Measurements from ENCODE around the gene SYT5.
A peak's percentile ranks its signal among the peaks of the same experiment; 100 is the strongest.

Gene SYT5

GRCh38 chr19:55152017-55152416 is 28.1 kb downstream of the SYT5 start:
- DNase-seq (no peak), ATAC-seq (no peak)
- Mint-ChIP-seq H3K36me3 (ENCODE audit: low read depth) (peaks cover 5% of the 10 kb centered on the region), H3K4me3 (no peak overlapping the region), H3K27ac (peak overlapping the region; percentile 49), H3K27me3 (peaks cover 34% of the 10 kb centered on the region), H3K4me1 (peaks cover 19% of the 10 kb centered on the region), H3K9me3 (peaks cover 14% of the 10 kb centered on the region)

DNA sequence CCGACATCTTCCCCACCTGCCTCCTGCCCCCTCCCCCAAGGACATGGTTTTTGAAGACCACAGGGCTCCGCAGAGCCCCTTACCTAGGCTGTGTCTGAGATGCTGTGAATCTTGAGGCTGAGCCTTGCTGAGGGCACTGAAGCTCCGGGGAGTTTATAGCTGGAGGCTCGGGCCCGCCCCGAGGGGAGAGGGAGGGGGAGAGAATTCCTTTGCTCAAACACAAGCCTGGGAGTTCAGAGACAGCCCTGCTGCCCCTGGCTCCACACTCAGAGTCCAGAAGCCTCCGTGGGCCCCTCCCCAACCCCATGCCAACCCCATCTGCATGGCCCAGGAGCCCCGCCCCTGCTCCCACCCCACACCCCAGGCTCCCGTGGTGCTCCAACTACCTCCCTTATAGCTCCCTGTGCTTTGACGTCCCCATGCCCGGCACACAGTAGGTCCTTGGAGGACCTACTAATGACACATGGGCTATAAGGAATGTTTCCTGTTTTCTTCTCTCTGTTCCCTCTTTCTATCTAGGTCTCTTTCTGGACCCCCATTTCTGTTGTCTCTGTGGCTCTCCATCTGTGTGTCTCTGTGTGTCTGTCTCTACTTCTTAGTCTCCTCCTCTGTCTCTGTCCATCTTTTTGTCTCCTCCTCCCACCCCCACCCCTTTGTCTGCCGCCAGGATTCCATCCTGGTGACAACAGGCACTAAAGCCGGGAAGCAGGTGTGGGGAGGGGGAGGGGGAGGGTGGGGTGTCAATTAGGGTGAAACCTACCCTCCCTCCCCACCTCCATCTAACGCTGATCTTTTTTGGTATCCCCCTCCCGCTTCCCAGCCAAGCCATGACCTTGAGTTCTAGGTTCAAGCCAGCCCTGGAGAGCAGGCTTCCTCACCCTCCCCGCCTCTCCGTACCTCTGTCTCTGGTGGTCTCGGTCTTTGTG is 30.7 kb downstream of the SYT5 start, which contains the start of gene TNNT1:
Gene TNNT1 (minus strand): TSS at position 129 of the 926 bp plus-strand sequence. CDS start 2,049 bp downstream, outside the sequence.
- peaks cover 38% of the 10 kb centered on the region for H3K27me3 Mint-ChIP-seq
- ATAC-seq (peak; percentile 25), DNase-seq (no peak)
- H3K4me1 Mint-ChIP-seq, result peaks cover 15% of the 10 kb centered on the region
- no peak within 1 kb of the TSS for H3K27ac Mint-ChIP-seq
- H3K4me3 Mint-ChIP-seq, result no peak within 1 kb of the TSS
- peaks cover 3% of the 10 kb centered on the region for H3K36me3 Mint-ChIP-seq (ENCODE audit: low read depth)
- H3K9me3 Mint-ChIP-seq, result peaks cover 14% of the 10 kb centered on the region

DNA sequence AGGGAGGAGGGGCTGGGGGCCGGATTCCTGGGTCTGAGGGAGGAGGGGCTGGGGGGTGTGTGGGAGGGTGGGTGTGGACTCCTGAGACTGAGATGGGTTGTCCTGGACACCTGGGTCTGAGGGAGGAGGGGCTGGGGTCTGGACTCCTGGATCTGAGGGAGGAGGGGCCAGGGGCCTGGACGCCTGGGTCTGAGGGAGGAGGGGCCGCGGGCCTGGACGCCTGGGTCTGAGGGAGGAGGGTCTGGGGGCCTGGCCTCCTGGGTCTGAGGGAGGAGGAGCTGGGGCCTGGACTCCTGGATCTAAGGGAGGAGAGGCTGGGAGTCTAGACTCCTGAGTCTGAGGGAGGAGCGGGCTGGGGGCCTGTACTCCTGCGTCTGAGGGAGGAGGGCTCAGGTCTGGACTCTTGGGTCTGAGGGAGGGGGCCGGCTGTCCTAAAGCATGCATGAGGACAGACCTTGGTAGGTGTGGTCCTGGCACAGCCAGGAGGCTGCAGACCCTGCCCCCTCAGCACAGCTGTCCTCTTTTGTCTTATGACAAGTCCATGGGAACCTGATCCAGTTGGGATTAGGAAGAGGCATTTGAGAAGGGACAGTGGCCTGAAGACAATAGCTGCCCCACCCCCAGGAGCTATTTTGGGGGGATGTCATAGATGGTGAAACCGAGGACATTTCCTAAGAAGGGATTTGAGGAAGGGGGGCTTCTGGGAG is 32.4 kb downstream of the SYT5 start:
- no peak overlapping the region for H3K4me3 Mint-ChIP-seq
- H3K27ac Mint-ChIP-seq, result no peak overlapping the region
- H3K4me1 Mint-ChIP-seq, result peaks cover 12% of the 10 kb centered on the region
- DNase-seq (no peak), ATAC-seq (no peak)
- H3K27me3 Mint-ChIP-seq, result peaks cover 50% of the 10 kb centered on the region
- peaks cover 3% of the 10 kb centered on the region for H3K36me3 Mint-ChIP-seq (ENCODE audit: low read depth)
- H3K9me3 Mint-ChIP-seq, result peaks cover 10% of the 10 kb centered on the region

- H3K9me3 Mint-ChIP-seq, result peaks cover 3% of the 10 kb centered on the region
- H3K27ac Mint-ChIP-seq, result no peak overlapping the region
- ATAC-seq (no peak), DNase-seq (no peak)
- no peak overlapping the region for H3K4me3 Mint-ChIP-seq
- H3K27me3 Mint-ChIP-seq, result peaks cover 51% of the 10 kb centered on the region
- peaks cover 5% of the 10 kb centered on the region for H3K4me1 Mint-ChIP-seq
- peaks cover under 1% of the 10 kb centered on the region for H3K36me3 Mint-ChIP-seq (ENCODE audit: low read depth)
Observed at GRCh38 chr19:55146705-55147273, 33.3 kb downstream of the SYT5 start.

- H3K27me3 Mint-ChIP-seq, result peaks cover 54% of the 10 kb centered on the region
- H3K4me3 Mint-ChIP-seq, result no peak overlapping the region
- ATAC-seq, result no peak
- no peaks in the 10 kb centered on the region for H3K9me3 Mint-ChIP-seq
- H3K36me3 Mint-ChIP-seq (ENCODE audit: low read depth), result no peaks in the 10 kb centered on the region
- H3K4me1 Mint-ChIP-seq, result peaks cover 5% of the 10 kb centered on the region
- no peak overlapping the region for H3K27ac Mint-ChIP-seq
- DNase-seq, result no peak
Observed at GRCh38 chr19:55146078-55146704, 33.9 kb downstream of the SYT5 start.

GRCh38 chr19:55145232-55145631 is 34.9 kb downstream of the SYT5 start:
- peaks cover 7% of the 10 kb centered on the region for H3K4me1 Mint-ChIP-seq
- no peak overlapping the region for H3K4me3 Mint-ChIP-seq
- DNase-seq (no peak), ATAC-seq (no peak)
- H3K27ac Mint-ChIP-seq, result no peak overlapping the region
- no peaks in the 10 kb centered on the region for H3K36me3 Mint-ChIP-seq (ENCODE audit: low read depth)
- H3K27me3 Mint-ChIP-seq, result peaks cover 58% of the 10 kb centered on the region
- H3K9me3 Mint-ChIP-seq, result no peaks in the 10 kb centered on the region

DNA sequence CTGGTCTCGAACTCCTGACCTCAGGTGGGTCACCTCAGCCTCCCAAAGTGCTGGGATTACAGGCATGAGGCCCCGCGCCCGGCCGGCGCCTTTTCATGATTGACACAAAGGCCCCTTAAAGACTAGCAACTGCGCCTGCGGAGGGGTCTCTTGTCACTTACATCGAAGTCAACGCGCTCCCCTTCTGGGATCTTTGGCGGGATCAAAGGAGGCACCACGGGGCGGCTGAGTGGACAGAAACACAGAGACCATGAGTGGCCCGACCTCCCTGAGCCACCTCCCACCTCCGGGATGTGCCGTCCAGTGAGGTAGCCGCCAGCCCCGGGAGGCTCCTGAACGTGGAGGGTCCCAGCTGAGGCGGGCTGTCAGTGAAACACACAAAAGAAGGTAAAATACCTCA is 38.4 kb downstream of the SYT5 start:
- Mint-ChIP-seq H3K4me1 (peaks cover 7% of the 10 kb centered on the region), H3K4me3 (no peak overlapping the region), H3K36me3 (ENCODE audit: low read depth) (no peaks in the 10 kb centered on the region), H3K27ac (no peak overlapping the region), H3K27me3 (peaks cover 56% of the 10 kb centered on the region), H3K9me3 (no peaks in the 10 kb centered on the region)
- ATAC-seq (no peak), DNase-seq (no peak)

DNA sequence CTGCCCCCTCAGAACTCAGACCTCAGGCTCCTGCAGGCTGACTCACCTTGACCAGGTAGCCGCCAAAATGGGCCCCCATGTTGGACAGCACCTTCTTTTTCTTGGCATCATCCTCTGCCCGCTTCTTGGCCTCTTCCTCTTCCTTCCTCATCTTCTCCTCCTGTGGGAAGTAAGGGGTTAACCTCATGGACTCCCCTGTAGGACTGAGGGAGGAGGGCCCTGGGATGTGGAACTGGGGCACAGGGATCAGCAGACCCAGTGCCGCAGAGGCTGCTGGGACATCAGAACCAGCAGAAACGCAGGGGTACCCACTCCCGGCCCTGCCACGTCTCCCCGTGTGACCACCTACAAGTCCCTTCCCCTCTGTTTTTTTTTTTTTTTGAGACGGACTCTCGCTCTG is 42.2 kb downstream of the SYT5 start:
- ATAC-seq, result no peak
- DNase-seq, result no peak
- peaks cover 2% of the 10 kb centered on the region for H3K4me1 Mint-ChIP-seq
- H3K27ac Mint-ChIP-seq, result no peak overlapping the region
- H3K9me3 Mint-ChIP-seq, result no peaks in the 10 kb centered on the region
- no peak overlapping the region for H3K4me3 Mint-ChIP-seq
- peaks cover 43% of the 10 kb centered on the region for H3K27me3 Mint-ChIP-seq
- no peaks in the 10 kb centered on the region for H3K36me3 Mint-ChIP-seq (ENCODE audit: low read depth)

DNA sequence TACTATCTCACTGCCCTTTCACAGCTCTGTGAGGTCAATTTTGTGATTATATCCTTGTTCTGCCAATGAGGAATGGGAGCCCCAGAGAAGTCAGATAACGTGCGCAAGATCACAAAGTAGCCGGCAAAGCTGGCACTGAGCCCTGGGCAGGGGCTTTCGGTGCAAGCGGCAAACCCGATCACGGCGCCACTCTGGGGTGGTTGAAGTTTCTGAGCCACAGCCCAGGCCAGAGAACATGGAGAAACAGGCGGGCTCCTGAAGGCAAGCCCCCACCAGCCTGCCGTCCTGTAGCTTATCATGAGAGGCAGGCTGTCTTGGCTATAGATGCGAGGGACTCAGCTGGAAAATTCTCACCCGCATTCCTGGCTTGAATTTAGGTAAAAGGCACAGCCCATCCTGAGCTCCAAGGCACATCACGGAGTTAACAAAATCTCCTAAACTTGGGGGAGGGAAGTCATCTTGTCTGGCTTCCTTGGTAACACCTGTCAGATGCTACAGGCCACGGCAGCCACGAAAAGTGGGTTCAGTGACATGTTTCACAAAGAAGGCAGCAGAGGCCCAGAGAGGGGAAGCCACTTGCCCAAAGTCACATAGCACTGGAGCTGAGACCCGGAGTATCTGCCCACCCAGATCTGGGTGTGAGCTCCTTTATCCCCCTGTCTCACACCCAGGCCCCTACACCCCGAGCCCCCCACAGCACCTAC is 43.5 kb downstream of the SYT5 start:
- Mint-ChIP-seq H3K4me1 (peaks cover 2% of the 10 kb centered on the region), H3K27me3 (peaks cover 46% of the 10 kb centered on the region)
- no peak for ATAC-seq

GRCh38 chr19:55134736-55135135 is 45.4 kb downstream of the SYT5 start:
- Mint-ChIP-seq H3K4me3 (no peak overlapping the region), H3K9me3 (no peaks in the 10 kb centered on the region), H3K4me1 (no peaks in the 10 kb centered on the region), H3K27me3 (peaks cover 51% of the 10 kb centered on the region), H3K36me3 (ENCODE audit: low read depth) (no peaks in the 10 kb centered on the region), H3K27ac (no peak overlapping the region)
- DNase-seq (no peak), ATAC-seq (no peak)

More for the DNA sequence above, 43.5 kb downstream of the SYT5 start:
- Mint-ChIP-seq H3K4me3 (no peak overlapping the region), H3K27ac (no peak overlapping the region), H3K9me3 (no peaks in the 10 kb centered on the region), H3K36me3 (ENCODE audit: low read depth) (no peaks in the 10 kb centered on the region)
- DNase-seq, result no peak

DNA sequence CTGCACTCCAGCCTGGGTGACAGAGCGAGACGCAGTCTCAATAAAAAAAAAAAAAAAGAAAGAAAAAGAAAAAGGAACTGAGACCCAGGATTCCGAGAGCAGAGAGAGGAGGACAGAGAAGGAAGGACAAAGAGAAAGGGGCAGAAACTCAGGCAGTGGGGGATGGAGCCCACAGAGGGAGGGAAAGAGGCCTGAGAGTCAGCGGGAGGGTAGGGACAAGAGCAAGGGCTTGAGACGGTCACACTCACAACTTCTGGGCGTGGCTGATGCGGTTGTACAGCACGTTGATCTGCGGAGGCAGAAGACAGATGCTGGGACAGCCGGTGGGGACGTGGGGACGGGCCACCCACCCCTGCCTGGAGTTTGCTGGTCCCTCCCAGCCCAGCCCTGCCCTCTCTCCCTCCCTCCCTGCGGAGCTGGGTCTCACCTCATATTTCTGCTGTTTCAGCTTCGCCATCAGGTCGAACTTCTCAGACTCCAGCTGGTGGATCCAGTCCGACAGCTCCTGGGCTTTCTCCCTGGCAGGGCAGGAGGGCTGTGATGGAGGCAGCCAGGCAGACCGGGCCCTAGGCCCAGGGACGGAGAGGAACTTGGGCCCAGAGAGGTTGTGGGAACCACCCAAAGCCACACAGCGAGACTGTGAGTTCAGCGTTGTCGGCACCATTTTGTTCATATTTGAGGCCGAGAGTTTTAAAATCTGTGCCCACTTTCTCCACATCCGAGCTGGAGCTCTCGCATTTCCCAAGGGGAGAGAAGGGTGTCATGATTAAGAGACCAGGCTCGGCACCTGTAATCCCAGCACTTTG is 46.2 kb downstream of the SYT5 start:
- no peaks in the 10 kb centered on the region for H3K36me3 Mint-ChIP-seq (ENCODE audit: low read depth)
- no peak for ATAC-seq
- no peaks in the 10 kb centered on the region for H3K9me3 Mint-ChIP-seq
- H3K27me3 Mint-ChIP-seq, result peaks cover 50% of the 10 kb centered on the region
- no peaks in the 10 kb centered on the region for H3K4me1 Mint-ChIP-seq
- H3K27ac Mint-ChIP-seq, result no peak overlapping the region
- no peak for DNase-seq
- no peak overlapping the region for H3K4me3 Mint-ChIP-seq

- no peak overlapping the region for H3K27ac Mint-ChIP-seq
- H3K4me1 Mint-ChIP-seq, result no peaks in the 10 kb centered on the region
- H3K36me3 Mint-ChIP-seq (ENCODE audit: low read depth), result no peaks in the 10 kb centered on the region
- H3K9me3 Mint-ChIP-seq, result no peaks in the 10 kb centered on the region
- ATAC-seq, result no peak
- peaks cover 44% of the 10 kb centered on the region for H3K27me3 Mint-ChIP-seq
- no peak for DNase-seq
- H3K4me3 Mint-ChIP-seq, result no peak overlapping the region
Observed at GRCh38 chr19:55132453-55133129, 47.5 kb downstream of the SYT5 start.

DNA sequence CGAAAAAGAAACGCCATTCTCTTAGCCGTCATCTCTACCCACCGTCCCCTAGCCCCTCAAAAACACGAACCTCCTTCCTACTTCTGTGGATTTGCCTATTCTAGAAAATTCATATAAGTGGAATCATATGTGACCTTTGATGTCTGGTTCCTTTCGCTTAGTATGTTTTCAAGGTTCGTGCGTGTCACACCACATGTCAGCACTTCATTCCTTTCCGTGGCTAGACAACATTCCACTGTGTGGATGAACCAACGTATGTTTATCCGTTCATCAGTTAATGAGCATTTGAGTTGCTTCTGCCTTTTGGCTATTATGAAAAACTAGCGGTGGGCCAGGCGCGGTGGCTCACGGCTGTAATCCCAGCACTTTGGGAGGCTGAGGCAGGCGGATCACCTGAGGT is 48.7 kb downstream of the SYT5 start:
- DNase-seq (no peak), ATAC-seq (no peak)
- Mint-ChIP-seq H3K9me3 (no peaks in the 10 kb centered on the region), H3K36me3 (ENCODE audit: low read depth) (no peaks in the 10 kb centered on the region), H3K27ac (no peak overlapping the region), H3K4me1 (no peaks in the 10 kb centered on the region), H3K4me3 (no peak overlapping the region), H3K27me3 (peaks cover 54% of the 10 kb centered on the region)

All from activated naive CD8-positive, alpha-beta T cell treated with anti-CD3 and anti-CD28 coated beads, Interleukin-2, amount 50 U/mL, for 24 hours (primary cell).